GM19023 (cell line): Measurements from ENCODE around the gene GSX2.
A peak's percentile ranks its signal among the peaks of the same experiment; 100 is the strongest.

Experiments used
- ATAC-seq: cut with Tn5 transposase; IDR thresholded peaks from one replicate; pipeline ENCODE4 v1.9.1; 2021; ENCODE audit warnings: mild to moderate bottlenecking, moderate library complexity; ENCODE audit not compliant: unreplicated experiment

Gene GSX2

DNA sequence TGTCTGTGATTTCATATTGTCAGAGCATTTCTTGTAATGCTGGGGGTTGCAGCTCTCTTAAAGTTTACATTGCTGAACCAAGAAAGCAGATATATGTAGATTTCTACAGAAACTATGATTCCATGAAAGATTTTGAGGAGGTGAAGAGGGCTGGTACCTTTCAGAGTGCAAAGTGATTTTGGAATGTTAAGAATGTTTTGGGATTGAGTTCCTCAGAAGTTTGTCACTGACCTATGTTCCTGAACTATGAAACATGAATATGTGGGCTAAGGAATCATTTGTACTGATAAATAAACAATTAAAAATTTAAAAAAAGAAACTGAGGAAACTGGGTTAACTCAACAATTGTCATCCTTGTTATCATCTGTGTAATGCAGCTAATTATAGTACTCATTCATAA lies 23.3 kb upstream of the GSX2 start:
- no peak for ATAC-seq

DNA sequence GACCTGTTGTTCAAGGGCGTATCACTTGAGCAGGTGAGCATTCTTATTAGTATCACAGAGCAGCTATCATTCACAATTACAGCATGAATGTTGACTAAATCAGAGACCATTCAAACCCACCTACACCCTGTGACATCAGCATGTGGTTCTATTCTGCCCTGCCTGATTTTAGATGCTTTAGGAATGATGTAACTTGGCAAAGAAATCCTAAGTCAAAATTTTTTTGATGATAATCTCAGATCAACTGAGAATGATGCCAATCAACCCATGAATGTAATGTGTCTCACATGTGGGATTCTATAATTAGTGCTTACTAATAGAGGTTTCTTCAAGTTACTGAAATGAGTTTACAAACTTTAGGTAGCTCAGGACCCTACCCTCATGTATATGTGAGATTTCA lies 22.2 kb upstream of the GSX2 start:
- ATAC-seq: no peak

DNA sequence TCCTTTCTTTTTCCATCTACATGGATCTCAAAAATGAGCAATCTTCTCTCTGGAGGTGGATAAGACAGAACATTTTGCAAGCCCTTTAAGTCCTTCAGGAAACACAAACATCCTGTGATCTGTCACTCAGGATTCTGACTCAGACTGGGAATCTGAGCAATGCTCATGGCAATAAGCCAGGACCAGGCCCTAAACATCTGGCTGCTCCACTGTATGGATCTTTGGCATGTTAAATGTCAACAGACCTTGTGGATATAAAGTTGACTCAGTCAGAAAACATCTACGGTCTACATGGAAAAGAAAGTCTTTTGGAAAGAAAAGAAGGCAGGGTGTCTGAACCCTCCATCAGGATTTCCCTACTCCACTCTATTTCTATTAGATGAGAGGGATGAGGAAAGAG lies 17.8 kb upstream of the GSX2 start:
- no peak for ATAC-seq

DNA sequence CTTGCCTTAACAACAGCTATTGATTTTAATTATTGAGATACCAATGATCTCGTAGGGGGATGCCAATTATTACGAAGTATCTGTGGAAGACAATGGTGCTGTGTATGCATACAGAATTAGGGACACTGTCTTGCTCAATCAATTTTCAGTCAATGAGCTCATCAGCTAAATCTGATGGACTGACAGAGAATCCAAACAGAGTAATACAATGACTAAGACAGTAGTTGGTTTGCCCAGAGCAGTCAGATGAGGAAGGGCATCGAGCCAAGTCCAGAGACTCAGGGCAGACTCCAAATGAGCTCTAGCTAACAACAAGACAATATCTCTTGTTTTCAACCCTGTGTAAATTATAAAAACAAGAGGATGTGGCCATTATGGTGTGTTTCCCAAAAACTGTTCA lies 14.7 kb upstream of the GSX2 start:
- ATAC-seq: no peak

DNA sequence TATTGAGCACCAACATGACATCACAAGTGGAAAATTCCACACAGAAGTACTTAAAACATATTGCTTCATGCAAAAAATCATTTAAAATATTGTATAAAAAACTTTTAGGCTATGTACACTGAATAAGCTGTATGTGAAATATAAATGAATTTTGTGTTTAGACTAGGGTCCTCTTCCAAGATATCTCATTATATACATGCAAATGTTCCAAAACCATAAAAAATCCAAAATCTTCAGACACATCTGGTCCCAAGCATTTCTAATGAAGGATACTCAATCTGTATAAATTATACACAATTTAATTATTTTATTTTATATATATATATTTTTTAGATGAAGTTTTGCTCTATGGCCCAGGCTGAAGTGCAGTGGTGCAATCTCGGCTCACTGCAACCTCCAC lies 10.1 kb upstream of the GSX2 start:
- ATAC-seq: no peak

DNA sequence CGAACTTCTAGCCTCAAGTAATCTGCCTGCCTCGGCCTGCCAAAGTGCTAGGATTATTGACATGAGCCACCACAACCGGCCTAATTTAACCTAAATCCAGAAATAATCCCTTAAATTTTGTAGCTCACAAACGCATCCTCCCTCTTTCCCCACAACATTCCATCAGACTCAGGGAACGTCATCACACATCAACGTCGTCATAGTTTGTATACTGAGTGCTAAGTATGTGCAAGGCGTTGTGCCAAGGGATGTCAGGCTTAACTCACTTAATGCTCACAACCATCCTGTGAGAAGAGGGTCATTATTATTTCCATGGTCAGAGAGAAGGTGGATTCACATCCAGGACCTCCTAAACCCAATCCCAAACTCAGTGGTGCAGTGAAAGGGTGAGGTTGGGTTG lies 9.6 kb upstream of the GSX2 start:
- no peak for ATAC-seq

DNA sequence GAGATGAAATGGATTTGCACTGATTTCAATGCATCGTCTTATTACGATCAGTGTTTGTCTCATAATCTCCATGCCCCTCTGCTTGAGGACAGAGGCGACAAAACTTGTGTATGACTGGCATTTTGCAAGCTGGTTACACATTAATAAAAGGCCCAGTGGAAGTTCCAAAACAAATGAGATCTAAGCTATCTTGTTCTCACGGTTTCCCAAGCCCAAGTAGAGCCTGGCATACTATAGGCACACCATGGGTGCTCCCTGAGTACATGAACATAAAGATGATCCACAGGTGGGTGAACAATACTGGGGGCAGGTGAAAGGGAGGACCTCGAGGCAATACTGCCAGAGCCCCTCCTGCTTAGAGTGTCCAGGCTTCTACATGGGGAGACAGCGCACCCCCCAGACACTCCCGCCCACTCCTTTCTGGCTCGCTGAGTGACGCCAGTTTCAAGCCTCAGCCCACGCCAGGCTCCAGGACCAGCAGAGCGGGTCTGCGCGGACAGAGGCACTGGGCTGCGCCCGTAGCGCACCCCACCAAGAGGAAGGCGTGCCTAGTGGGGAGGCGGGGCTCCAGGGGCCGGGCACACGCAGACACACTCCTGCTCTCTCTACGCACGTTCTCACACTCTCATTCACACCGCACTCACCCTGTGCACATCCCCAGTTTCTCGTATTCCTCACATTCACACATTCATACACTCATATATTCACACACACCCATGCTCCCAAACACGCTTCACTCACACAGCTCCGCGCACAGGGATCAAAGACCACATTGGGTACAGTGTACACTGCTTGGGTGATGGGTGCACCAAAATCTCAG lies 8.9 kb upstream of the GSX2 start:
- ATAC-seq: peak; percentile 55

DNA sequence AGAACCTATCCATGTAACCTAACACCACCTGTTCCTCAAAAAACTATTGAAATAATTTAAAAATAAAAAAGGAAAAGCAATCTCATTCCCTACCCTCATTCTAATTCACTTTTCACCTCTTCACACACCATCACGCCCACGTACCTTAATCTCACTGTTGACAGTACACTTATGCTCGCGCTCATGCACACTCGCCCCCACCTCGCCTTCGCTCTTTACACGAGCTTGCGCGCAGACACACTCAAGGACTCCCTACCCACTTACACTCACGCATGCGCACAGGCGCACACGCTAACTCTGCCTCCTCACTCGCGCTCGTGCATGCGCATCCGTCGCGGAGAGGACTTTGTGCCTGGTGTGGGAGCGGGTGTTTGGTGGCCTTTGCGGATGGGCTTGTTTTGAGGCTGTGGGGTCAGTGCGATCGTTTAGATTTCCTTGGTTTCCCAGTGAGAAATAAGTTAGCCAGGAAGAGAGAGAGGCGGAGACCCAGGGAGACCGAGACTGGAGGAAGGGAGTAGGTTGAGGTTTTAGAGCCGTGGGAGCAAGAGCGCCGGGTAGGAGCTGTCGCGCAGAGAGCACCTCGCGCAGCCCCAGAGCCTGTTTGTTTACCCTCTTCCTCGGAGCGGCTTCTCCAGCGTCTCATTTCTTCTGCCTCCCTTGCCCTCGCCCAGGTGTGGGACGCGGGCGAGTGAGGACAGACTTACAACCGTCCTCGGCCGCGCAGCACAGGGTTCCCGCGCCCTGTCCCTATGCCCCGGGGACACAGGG lies 8.1 kb upstream of the GSX2 start:
- ATAC-seq: peak; percentile 77

DNA sequence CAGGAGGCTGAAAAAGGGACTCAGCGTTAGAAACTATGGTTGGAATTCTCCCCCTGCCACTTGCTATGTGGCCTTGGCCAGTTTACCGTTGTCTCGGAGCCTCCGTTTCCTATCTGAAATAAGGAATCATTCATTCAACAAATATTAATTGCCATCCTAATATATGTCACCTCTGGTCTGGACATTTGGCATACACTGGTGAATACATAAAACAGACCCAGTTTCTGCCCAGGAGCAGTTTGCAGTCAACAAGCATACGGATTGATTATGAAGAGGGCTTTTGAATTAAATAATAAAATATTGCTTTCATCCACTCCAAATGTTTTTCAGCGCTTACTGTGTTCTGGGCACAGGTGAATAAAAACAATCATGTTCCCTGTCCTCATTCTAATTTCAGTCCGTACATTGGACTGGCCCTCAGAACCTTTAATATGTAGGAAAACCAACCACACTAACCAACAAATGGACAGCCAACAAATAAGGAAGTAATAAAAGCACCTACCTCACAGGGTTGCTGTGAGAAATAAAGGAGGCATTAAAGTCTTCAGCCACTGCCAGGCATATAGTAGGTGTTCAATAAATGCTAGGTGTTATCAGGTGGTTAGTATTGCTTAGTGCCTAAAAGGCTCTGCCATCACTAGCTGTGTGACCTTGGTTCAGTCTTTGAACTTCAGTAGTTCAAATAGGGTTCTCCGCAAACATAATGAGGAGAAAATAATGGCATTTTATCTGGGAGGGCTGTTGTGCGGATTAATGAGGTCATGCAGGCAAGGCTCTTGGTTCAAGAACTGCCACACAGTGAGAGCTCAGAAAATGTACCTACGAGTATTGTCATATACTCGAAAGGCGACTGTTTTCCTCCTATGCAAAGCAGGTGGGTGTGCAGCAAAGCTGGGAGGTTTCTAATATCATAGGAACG lies 7.3 kb upstream of the GSX2 start:
- ATAC-seq: no peak

DNA sequence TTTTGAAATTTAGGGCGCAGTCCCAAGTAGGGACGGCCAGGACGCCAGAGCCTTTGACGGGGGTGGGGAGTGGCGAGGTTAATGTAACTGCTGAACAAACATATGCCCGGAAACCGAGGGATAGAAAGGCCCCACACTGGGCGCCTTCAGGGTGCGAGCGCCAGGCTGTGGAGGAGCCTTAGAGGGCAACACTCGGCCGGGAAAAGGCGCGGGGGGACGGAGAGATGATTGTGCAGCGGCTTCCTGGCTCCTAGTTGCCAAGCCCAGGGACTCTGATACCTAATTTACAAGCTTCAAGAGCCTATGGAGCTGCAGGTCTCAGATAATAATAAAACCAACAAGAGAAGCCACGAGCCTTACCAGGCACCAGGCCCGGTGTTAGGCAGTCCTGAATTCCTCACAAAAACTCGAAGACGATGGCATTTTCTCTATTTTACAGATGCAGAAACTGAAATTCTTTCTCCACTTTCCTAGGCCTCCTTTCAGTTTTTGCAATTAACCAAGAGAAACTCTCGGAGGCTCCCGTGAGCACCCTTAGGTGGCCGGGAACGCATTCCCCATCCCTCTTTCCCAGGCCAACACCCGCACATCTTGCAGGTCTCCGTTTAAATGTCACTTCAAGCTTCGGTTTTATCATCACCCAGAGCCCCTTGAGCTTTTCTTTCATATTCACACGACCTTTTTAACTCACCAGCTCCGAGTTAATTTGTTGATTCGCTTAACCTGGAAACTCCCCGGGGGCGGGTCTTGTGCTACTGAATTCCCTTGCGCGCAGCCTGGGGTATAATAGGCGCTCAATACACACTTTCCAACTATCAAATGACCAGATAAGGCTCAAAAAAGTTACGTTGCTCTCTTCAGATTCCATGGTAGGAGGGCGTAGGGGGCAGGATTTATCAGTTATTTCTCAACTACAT lies 6.4 kb upstream of the GSX2 start:
- ATAC-seq: no peak

DNA sequence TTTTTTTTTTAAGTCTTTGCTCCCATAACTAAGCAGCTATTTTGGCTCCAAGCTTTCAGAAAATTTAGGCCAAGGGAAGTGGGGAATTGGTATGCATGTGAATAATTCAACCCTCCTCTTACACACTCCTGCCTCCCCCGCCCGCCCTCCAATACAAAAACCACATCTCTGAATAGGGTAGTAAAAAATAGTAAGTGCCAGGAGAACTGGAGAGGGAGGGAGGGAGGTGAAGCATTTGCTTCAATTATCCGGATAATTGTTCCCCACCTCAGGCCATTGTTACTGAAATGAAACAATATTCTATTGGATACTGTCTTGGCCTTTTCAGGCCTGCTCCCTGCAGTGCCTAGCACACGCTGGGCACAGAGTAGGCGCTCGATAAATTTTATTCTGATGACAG lies 5.5 kb upstream of the GSX2 start:
- no peak for ATAC-seq

DNA sequence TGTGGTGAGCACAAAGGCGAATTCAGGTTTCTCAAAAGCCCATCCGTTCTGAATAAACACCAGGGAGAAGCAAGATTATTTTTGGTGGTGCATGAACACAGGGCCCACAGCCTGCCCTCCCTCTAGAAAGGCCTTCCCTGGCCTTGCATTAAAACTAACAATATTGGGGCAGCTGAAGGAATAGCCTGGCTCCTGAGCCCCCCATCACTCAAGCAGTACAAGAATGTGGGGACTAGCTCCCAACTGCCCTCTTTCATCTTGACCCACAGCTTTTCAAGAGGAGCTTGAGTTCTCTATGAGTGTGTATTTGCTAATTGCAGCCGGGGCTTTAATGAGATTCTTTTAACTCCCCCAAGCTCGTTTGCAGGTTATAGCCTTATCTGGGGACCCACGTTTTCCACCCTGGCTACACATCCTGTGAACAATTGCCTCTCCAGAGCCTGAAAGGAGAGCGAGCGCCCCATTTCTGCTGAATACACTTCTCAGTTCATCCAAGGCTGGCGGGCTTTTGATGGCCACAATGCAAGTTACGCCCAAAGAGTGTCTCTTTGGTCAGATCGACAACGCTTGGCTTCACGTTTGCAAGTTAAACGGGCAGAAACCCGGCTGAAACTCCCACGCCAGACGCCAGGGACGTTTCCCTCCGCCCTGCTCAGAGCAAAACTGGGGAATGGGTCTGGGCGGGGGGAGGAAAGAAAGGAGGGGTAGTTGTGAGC lies 4.7 kb upstream of the GSX2 start:
- ATAC-seq: no peak

DNA sequence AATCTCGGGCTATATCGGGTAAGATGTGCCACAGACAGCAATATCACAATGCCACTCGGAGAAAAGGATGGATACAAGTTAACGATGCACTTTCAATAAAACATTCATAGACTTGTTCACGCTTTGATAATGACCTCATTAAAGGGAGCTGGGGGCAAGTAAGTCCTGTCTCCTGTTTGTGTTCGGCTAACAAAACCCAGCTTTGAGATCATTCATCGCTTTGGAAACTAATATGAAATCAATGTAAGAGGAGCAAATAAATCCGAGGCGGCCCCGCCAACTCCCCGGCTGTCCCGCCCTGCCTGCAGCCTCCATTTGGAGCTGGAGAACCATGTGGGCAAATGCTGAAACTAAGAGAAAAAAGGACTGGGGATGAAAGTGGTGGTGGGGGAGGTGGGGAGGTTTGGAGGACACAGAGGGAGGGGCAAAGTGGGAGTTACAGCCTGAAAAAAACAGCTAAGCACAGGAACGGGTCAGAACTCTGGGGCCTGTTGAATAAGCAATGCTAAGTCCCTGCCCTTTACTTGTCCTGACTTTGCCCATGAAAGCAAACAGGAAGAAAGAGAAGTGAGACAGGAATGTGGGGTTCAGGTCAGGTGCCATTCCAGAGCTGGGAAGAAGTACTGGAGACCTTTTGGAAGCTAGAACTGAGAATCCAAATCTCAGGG lies 3.5 kb upstream of the GSX2 start:
- no peak for ATAC-seq

DNA sequence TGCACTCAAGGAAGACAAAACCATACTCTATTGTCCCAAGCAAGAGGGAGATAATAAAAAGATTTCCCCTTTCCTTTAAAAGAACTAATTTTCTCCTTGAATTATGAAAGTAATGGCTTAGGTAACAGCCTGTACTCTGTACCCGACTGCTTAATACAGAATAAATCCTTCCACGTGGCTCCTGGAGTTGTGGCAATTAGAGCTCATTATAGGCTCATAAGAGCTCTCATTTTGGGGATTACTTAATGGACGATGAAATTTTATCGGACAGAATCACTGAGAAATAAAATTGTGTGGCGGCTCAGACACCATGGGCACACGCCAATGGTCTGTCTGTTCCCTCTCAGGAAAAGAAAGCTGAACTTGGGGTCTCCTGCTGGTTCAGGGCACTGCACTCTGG lies 2.8 kb upstream of the GSX2 start:
- ATAC-seq: no peak

DNA sequence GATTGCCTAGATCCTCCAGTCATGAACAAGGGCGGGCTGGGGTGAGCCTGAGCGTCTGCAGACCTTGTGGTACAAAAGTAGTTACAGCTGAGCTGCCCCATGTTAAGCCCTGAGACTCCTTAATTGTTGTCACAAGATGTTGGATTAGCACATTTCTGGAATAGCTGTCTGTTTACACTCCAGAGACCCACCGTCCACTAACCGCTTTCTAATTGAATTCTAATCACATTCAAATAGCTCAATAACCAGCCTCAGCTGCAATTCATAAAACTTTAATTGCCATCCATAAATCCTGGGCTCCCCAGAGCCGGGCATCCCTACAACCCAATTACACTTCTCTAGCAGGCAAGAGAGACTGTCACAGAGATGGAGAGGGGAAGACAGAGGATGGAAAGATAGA lies 1.6 kb upstream of the GSX2 start:
- ATAC-seq: no peak

DNA sequence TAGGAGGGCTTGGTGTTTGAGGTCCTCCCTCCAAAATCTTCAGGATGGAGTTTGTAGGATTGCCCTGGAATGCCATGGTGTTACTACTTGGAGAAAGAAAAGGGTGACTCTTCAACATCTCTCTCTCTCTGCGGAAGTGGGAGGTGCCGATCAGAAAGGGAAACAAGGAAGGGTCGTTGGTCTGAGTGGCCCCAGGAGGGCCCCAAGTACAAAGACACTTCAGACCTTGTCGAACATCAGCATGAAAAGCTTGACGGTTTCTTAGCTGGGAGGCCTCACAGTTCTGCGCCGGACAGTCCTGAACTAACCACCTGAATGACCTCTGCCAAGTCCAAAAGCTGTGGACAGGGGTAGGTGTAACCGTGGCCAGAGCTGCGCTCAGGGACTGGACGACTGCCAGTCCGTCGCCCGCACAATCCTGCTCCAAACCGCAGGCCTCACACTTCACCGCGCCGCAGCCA lies 646 bp upstream of the GSX2 start:
- no peak for ATAC-seq

DNA sequence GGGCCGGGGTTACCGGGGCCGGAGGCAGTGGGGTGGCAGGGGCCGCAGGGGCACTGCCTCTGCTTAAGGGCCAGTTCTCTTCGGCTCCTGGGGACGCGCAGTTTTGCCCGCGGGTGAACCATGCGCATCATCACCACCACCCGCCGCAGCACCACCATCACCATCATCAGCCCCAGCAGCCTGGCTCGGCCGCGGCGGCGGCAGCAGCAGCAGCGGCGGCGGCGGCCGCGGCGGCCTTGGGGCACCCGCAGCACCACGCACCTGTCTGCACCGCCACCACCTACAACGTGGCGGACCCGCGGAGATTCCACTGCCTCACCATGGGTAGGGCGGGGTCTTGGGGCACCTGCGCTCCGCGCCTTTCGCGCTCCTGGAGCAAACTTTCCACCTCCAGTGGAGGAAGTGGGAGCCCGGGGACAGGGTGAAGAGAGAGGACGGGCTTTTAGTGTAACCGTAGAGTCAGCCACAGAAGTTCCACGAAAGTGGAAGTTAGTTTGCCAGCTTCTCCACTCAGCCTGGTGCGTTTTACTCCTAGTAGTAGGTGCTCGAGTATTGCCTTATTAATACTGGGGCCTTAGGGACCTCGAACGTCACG lies 729 bp downstream of the GSX2 start:
- no peak for ATAC-seq

DNA sequence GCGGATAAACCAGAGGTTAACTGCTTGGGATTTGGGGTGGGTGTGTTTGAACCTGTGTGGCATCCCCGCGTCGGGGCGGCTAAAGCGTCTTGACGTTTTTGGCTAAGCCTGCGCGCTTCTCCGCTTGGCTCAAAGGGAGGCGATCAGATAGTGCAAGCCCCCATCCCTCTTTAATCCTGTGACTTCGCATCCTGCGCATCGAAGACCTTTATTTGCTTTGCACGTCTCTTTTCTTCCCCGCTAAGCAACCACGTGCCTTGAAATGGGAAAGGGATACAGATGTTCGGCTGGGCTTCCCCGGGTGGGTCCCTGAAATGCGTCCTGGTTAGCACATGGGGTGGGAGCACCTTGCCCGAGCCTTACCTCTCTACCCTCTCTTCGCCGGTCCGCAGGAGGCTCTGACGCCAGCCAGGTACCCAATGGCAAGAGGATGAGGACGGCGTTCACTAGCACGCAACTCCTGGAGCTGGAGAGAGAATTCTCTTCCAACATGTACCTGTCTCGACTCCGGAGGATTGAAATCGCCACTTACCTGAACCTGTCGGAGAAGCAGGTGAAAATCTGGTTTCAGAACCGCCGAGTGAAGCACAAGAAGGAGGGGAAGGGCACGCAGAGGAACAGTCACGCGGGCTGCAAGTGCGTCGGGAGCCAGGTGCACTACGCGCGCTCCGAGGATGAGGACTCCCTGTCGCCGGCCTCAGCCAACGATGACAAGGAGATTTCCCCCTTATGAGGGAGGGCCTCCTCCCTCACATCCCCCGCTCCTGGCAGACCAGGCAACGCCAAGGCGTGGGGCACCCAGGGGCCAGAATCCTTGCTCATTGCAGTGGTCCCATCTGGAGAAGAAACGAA lies 1.5 kb downstream of the GSX2 start:
- ATAC-seq: no peak
